WERI-Rb-1 (cell line): ENCODE results near the gene PTPRN2.

Experiments used
- DNase-seq: peaks from one replicate; pipeline ENCODE4 v3.0.0-alpha.2; 2020
- H3K27ac ChIP-seq: fragments of 250-450 bp; sonication (Bioruptor Pico); 2 replicates; pipeline ENCODE4 v1.5.1; 2020; ENCODE audit warnings: mild to moderate bottlenecking, moderate library complexity
- H3K27me3 ChIP-seq: fragments of 250-450 bp; sonication (Bioruptor Pico); 2 replicates; pipeline ENCODE4 v1.5.1; 2021; ENCODE audit warnings: mild to moderate bottlenecking, low read depth, moderate library complexity; ENCODE audit not compliant: insufficient read depth, severe bottlenecking
- H3K36me3 ChIP-seq: fragments of 250-450 bp; sonication (Bioruptor Pico); 2 replicates; pipeline ENCODE4 v1.5.1; 2020; ENCODE audit warnings: mild to moderate bottlenecking, moderate library complexity
- H3K4me3 ChIP-seq: 2 replicates; pipeline ENCODE4 v1.5.1; 2011; ENCODE audit warnings: low read depth, mild to moderate bottlenecking, control low read depth, low read length
- H3K9me3 ChIP-seq: fragments of 250-450 bp; sonication (Bioruptor Pico); 2 replicates; pipeline ENCODE4 v1.5.1; 2021; ENCODE audit warnings: mild to moderate bottlenecking, moderate library complexity; ENCODE audit not compliant: severe bottlenecking
- TF ChIP-seq, protein P1 (sequence below): IDR thresholded peaks from 2 replicates; pipeline ENCODE4 v1.5.1; 2011; ENCODE audit warnings: low read depth, mild to moderate bottlenecking, control low read depth, inconsistent platforms, low read length

Gene PTPRN2

GRCh38 chr7:158492367-158492764 is 95.3 kb downstream of the PTPRN2 start:
- Histone ChIP-seq H3K9me3 (no peaks in the 10 kb centered on the region), H3K27ac (no peak overlapping the region), H3K27me3 (no peaks in the 10 kb centered on the region), H3K4me3 (no peak overlapping the region), H3K36me3 (no peaks in the 10 kb centered on the region)
- DNase-seq = no peak
- TF ChIP-seq, protein P1, sequence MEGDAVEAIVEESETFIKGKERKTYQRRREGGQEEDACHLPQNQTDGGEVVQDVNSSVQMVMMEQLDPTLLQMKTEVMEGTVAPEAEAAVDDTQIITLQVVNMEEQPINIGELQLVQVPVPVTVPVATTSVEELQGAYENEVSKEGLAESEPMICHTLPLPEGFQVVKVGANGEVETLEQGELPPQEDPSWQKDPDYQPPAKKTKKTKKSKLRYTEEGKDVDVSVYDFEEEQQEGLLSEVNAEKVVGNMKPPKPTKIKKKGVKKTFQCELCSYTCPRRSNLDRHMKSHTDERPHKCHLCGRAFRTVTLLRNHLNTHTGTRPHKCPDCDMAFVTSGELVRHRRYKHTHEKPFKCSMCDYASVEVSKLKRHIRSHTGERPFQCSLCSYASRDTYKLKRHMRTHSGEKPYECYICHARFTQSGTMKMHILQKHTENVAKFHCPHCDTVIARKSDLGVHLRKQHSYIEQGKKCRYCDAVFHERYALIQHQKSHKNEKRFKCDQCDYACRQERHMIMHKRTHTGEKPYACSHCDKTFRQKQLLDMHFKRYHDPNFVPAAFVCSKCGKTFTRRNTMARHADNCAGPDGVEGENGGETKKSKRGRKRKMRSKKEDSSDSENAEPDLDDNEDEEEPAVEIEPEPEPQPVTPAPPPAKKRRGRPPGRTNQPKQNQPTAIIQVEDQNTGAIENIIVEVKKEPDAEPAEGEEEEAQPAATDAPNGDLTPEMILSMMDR = no peak

DNA sequence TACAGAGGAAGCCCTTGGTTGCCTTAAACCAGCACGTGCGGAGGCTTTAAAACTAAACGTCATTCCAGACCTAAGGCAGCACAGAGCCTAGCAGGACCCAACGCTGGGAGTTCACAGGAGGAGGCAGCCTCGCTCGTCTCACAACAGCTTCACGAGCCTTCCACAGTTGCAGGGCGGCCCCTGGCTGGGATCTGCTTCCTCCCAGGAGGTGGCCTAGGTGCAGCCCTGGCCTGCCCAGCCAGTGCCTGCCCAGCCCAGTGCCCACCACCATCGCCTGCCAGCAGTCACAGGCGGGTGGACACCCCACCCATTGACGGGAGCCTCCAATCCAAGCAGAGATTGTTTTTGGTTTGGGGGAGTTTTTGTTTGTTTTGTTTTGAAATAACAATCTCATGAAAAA is 96.5 kb downstream of the PTPRN2 start:
- TF ChIP-seq, protein P1 = no peak
- Histone ChIP-seq H3K36me3 (no peaks in the 10 kb centered on the region; the same call in 1 of the 2 replicates), H3K9me3 (no peaks in the 10 kb centered on the region), H3K27me3 (no peaks in the 10 kb centered on the region), H3K4me3 (no peak overlapping the region), H3K27ac (no peak overlapping the region)
- no peak for DNase-seq

DNA sequence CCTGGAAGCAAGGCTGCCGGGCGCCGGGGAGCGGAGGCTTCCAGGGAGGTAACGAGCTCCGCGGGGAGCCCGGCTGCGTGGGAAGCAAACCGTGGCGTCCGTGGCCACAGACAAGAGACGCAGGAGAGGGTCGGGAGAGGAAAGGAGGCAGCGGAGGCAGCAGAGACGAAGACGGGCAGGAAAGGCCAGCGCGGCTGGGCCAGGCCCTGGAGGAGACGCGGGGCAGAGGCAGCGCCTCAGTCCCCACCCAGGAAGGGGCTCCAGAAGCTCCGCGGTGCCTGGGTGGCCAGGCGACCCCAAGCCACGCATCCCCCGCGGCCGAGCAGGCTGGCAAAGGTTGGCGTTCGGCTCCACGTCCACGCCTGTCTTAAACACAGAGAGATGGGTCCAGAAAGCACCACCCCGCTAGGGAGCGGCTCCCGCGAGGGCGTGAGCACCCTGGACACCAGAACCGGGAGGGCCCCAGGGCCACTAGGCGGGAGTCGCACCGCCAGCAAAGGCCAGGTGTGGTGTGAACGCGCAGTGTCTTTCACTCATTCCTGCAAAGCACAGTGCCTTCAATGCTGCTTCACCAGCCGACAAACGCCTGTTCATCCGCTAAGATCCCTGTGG is 97.3 kb downstream of the PTPRN2 start:
- H3K9me3 ChIP-seq = no peaks in the 10 kb centered on the region
- DNase-seq = no peak
- no peaks in the 10 kb centered on the region; the same call in 1 of the 2 replicates for H3K36me3 ChIP-seq
- H3K4me3 ChIP-seq = no peak overlapping the region
- H3K27ac ChIP-seq = no peak overlapping the region
- H3K27me3 ChIP-seq = no peaks in the 10 kb centered on the region
- TF ChIP-seq, protein P1 = no peak

GRCh38 chr7:158489462-158490155 is 98.0 kb downstream of the PTPRN2 start:
- no peaks in the 10 kb centered on the region for H3K9me3 ChIP-seq
- H3K27me3 ChIP-seq = no peaks in the 10 kb centered on the region
- DNase-seq = no peak
- peak overlapping the region; percentile 52; the same call in 1 of the 2 replicates for H3K27ac ChIP-seq
- H3K36me3 ChIP-seq = no peaks in the 10 kb centered on the region; the same call in 1 of the 2 replicates
- H3K4me3 ChIP-seq = no peak overlapping the region
- TF ChIP-seq, protein P1 = no peak

GRCh38 chr7:158488181-158488971 is 99.2 kb downstream of the PTPRN2 start:
- no peaks in the 10 kb centered on the region; the same call in 1 of the 2 replicates for H3K36me3 ChIP-seq
- TF ChIP-seq, protein P1 = no peak
- H3K9me3 ChIP-seq = no peaks in the 10 kb centered on the region
- peak; percentile 84 for DNase-seq
- H3K27me3 ChIP-seq = no peaks in the 10 kb centered on the region
- peak overlapping the region; percentile 52 for H3K27ac ChIP-seq
- peak overlapping the region; percentile 20 for H3K4me3 ChIP-seq
